ENCODE measurements around the gene PLCH2. TPM values are rescaled to one million over a fixed set of nuclear protein-coding genes. Genes with fewer than 3 reads are reported as not detected.

Gene PLCH2
- total RNA-seq, 1 experiment from 2014 or later: 7.2 TPM

DNA sequence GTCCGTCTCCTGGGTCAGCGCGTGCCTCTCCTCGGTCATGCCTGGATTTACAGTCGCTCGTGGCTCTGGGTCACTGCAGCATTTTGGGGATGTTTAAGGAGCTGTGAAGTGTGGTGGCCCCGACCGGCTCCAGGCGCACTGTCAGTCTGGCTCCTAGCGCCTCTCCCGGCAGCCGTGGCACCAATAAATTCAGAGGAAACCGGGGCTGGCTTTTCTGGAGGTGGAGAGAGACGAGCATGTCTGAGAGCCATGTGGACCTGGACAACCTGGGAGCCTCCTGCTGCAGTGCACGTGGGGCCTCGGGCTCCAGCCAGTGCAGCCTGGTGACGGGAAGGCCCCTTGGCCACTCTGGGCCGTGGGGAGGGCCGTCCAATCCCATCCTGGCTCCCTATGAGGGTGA is 17.1 kb downstream of the PLCH2 start:
- H3K79me2 ChIP-seq (ENCODE audit: low read length): no peaks in the 10 kb centered on the region

DNA sequence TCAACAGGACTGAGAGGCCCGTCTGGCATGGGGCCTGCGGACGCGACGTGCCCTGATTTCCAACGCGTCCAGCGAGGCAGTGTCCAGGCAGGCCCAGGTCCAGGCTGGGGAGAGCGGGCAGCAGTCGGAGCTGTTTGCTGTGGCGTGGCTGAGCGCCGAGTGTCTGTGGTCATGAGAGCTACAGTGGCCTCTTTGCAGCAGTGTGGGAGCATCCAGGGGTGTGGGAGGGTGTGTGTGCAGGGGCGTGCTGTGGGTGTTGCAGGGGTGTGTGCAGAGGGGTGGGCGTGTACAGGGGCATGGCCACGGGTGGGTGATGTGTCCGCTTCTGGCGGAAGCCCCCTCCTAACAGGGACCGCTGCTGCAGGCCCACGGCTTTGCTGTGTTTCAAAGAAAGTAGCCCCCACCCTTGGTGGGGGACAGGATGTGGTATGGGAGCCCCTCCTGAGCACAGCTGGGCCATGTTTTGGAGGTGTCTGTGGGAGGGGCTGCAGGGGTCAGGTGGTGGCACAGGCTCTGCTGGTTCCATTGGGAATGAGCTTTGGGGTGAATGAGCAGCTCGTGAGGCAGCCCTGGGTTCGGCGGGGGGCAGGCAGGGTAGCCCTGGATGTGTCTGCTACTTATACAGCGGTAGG is 17.7 kb downstream of the PLCH2 start:
- H3K4me1 ChIP-seq (ENCODE audit: insufficient read depth, low read length): peaks cover 20% of the 10 kb centered on the region
- peak overlapping the region; percentile 20 for H3K27ac ChIP-seq (ENCODE audit: low read length)
- no TSS peak for BruUV-seq (replicated peaks)
- H2AFZ ChIP-seq (ENCODE audit: low read length): no peak overlapping the region
- no peak for TF ChIP-seq EZH2phosphoT487 (IDR thresholded peaks at IDR 0.05; ENCODE audit: borderline replicate concordance, low read length)
- TF ChIP-seq EZH2 (IDR thresholded peaks at IDR 0.05; ENCODE audit: low read length, unreplicated experiment): no peak
- TF ChIP-seq, protein P1, sequence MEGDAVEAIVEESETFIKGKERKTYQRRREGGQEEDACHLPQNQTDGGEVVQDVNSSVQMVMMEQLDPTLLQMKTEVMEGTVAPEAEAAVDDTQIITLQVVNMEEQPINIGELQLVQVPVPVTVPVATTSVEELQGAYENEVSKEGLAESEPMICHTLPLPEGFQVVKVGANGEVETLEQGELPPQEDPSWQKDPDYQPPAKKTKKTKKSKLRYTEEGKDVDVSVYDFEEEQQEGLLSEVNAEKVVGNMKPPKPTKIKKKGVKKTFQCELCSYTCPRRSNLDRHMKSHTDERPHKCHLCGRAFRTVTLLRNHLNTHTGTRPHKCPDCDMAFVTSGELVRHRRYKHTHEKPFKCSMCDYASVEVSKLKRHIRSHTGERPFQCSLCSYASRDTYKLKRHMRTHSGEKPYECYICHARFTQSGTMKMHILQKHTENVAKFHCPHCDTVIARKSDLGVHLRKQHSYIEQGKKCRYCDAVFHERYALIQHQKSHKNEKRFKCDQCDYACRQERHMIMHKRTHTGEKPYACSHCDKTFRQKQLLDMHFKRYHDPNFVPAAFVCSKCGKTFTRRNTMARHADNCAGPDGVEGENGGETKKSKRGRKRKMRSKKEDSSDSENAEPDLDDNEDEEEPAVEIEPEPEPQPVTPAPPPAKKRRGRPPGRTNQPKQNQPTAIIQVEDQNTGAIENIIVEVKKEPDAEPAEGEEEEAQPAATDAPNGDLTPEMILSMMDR (conservative IDR thresholded peaks at IDR 0.05; ENCODE audit: low read depth, low read length): no peak
- no peaks in the 10 kb centered on the region for H3F3A ChIP-seq (ENCODE audit: low read length, unreplicated experiment)
- ChIA-PET CTCF (interaction anchor here (0.5 to 1.0 kb wide), 4 partner anchors 53 to 997 kb away, joined by 3 to 4 read pairs (median 3); no protein-coding TSS in a partner anchor), POLR2A (ENCODE audit: unreplicated experiment) (interaction anchor here (0.6 kb wide), 1 partner anchor 33 kb away, joined by 5 read pairs; no protein-coding TSS in a partner anchor)
- no peaks in the 10 kb centered on the region for H3K79me2 ChIP-seq (ENCODE audit: low read length)
- H3K4me3 ChIP-seq (ENCODE audit: low read length): peak overlapping the region; percentile 8; the same call in 1 of the 2 replicates
- H3K36me3 ChIP-seq (ENCODE audit: low read depth, low read length): no peaks in the 10 kb centered on the region
- peak overlapping the region; percentile 0; the same call in 1 of the 2 replicates for H3K9ac ChIP-seq (ENCODE audit: low read length)
- intact Hi-C loops (cut with micrococcal nuclease): loop anchor here (1.0 kb wide), 3 partner anchors 42 to 79 kb away; no protein-coding TSS in a partner anchor
- H3K27me3 ChIP-seq (ENCODE audit: low read length): no peaks in the 10 kb centered on the region
- no peaks in the 10 kb centered on the region for H3K9me2 ChIP-seq (replicated peaks; ENCODE audit: low read length)
- DNase-seq (peak; percentile 33), ATAC-seq (peak; percentile 61)
- no peaks in the 10 kb centered on the region for H4K20me1 ChIP-seq (ENCODE audit: low read length)
- H3K9me3 ChIP-seq (ENCODE audit: low read length): no peaks in the 10 kb centered on the region
- peak overlapping the region; percentile 72 for H3K4me2 ChIP-seq (ENCODE audit: low read length)

More for the DNA sequence above, 17.1 kb downstream of the PLCH2 start:
- H3K27me3 ChIP-seq (ENCODE audit: low read length): no peaks in the 10 kb centered on the region
- peak overlapping the region; percentile 72 for H3K4me2 ChIP-seq (ENCODE audit: low read length)
- no TSS peak for BruUV-seq (replicated peaks)
- H3K4me1 ChIP-seq (ENCODE audit: insufficient read depth, low read length): peaks cover 20% of the 10 kb centered on the region
- TF ChIP-seq EZH2phosphoT487 (IDR thresholded peaks at IDR 0.05; ENCODE audit: borderline replicate concordance, low read length) (no peak), EZH2 (IDR thresholded peaks at IDR 0.05; ENCODE audit: low read length, unreplicated experiment) (no peak)
- TF ChIP-seq, protein P1 (conservative IDR thresholded peaks at IDR 0.05; ENCODE audit: low read depth, low read length): no peak
- no peaks in the 10 kb centered on the region for H4K20me1 ChIP-seq (ENCODE audit: low read length)
- ATAC-seq: no peak; the same call in 1 of the 2 replicates
- no peak overlapping the region for H2AFZ ChIP-seq (ENCODE audit: low read length)
- no peaks in the 10 kb centered on the region for H3K36me3 ChIP-seq (ENCODE audit: low read depth, low read length)
- no peaks in the 10 kb centered on the region for H3F3A ChIP-seq (ENCODE audit: low read length, unreplicated experiment)
- POLR2A ChIA-PET (ENCODE audit: unreplicated experiment): interaction anchor here (0.6 kb wide), 1 partner anchor 34 kb away, joined by 5 read pairs; no protein-coding TSS in a partner anchor
- H3K4me3 ChIP-seq (ENCODE audit: low read length): no peak overlapping the region
- peak; percentile 32 for DNase-seq
- peak overlapping the region; percentile 0; the same call in 1 of the 2 replicates for H3K9ac ChIP-seq (ENCODE audit: low read length)
- H3K9me3 ChIP-seq (ENCODE audit: low read length): no peaks in the 10 kb centered on the region
- H3K9me2 ChIP-seq (replicated peaks; ENCODE audit: low read length): no peaks in the 10 kb centered on the region
- CTCF ChIA-PET: interaction anchor here (0.8 kb wide), 1 partner anchor 79 kb away, joined by 4 read pairs; no protein-coding TSS in a partner anchor
- intact Hi-C loops (cut with micrococcal nuclease): no loop called here
- H3K27ac ChIP-seq (ENCODE audit: low read length): no peak overlapping the region

All from PC-3 (cell line).